COR-L47 (cell line): ENCODE data around the gene ATL3.
A peak's percentile ranks its signal among the peaks of the same experiment; 100 is the strongest.
"Not testable (repeated sequence)": the region's sequence is repeated elsewhere in the genome, so short reads cannot be mapped to it uniquely, and the experiment has no call there.

Experiments
- DNase-seq: peaks from one replicate; lab custom pipeline; 2025; lab: John Stamatoyannopoulos, UW

ATL3 gene

DNA sequence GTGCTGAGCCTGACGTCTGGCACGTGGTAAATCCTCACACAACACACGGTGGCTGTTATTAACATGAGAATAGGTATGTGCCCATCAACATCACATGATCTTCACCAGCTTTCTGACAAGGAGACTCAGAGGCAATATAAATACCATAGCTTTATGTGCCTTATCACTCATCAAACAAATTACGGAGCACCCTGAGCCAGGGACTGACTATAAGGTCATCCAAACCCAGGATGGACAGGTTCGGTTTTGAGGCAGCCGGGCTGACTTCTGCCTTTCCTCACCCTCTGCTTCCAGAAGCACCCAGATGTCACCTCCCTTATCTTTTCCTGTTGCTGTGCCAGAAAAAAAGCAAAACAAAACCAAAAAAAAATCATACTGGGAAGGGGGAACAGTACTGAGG is 51.2 kb downstream of the ATL3 start:
- DNase-seq, result no peak

DNA sequence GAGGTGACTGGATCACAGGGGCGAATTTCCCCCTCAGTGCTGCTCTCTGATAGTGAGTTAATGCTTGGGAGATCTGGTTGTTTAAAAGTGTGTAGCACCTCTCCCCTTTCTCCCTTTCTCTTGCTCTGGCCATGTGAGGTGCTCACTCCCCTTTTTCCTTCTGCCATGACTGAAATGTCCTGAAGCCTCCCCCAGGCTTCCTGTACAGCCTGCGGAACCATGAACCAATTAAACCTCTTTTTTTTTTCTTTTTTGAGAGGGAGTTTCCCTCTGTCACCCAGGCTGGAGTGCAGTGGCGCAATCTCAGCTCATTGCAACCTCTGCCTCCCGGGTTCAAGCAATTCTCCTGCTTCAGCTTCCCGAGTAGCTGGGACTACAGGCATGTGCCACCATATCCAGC is 53.5 kb downstream of the ATL3 start:
- not testable (repeated sequence) for DNase-seq

- DNase-seq, result no peak
Measured at GRCh38 chr11:63616953-63617352, 54.2 kb downstream of the ATL3 start.

GRCh38 chr11:63614136-63614671 is 57.0 kb downstream of the ATL3 start, which contains the start of gene PLAAT3:
PLAAT3 (minus strand) TSS chr11:63614433; CDS start chr11:63614014, 419 bp downstream.
- DNase-seq, result peak; percentile 32

DNA sequence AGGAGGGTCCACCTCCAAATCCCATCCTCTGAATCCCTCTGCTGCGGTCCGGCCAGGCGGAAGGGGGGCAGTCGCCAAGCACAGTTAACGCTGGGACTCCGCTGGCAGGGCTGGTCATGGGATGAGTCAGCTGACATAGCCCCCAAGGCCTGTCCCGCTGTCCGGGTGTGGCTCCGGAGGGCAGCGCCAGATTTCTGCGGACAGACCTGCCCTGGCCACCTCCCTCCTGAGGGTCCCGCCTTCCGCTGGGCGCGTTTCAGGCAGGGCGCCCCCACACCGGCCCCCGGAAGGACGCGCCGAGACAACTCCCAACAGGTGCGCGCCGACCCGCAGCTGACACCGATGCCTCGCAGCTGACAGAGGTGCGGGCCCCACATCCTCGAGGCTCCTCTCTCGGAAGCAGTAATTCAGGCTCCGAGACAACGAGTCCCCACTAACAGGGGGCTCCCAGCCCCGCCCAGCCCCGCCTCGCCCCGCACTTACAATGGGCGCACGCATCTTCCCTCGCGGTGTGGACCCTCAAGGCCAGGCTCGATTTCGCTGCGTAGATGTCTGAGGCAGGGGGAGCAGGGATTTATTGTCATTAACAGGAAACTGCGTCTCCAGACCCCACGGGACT is 57.5 kb downstream of the ATL3 start:
- DNase-seq, result no peak

- DNase-seq, result no peak
Measured at GRCh38 chr11:63612181-63612580, 59.0 kb downstream of the ATL3 start.

DNA sequence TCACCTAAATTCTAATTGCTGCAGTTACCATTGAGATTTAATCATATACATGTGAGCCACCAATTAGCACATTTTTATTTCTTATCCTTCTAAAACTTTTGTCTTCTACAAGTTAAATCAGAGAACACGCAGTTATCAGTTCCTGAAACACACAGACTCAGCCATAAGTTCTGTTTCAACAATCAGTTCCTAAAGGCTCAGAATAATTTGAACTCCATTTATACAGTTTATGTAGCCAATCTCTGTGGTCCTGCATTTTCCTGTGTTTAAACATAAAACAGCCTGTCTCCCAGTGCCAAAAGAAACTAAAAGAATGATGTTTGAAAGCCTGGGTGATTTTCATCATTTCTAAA is 59.8 kb downstream of the ATL3 start:
- DNase-seq, result no peak

DNA sequence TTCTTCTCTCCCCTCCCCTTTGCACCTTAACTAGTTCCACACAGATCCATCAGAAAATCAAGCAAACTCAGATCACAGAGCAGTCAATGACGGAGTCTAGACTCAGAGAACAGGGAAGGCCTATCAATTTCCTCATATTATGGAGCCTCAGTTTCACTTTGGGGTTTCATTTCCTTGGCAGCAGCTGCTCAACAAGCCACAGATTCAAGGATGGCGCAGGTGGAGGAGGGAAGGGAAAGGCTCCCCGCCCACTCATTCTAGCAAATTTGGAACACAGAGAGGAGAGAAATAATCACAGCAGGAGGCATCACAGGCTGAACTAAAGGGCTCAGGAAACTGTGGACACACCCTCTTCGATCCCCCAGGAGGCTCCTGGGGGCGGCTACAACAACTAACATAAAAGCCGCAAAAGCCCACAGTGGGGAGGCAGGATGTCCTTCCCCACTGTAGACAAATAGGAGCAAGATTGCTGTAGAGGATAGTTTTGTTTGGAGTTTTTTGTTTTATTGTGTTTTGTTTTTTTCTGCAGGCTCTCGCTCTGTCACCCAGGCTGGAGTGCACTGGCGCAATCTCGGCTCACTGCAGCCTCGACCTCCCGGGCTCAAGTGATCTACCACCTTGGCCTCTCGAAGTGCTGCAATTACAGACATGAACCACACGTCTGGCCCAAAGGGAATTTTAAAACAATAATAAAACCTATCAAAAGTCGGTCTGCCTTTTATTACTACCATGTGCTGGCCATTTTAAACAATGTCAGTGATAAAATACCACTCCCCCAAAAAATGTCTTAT is 60.4 kb downstream of the ATL3 start:
- peak; percentile 84 for DNase-seq

DNA sequence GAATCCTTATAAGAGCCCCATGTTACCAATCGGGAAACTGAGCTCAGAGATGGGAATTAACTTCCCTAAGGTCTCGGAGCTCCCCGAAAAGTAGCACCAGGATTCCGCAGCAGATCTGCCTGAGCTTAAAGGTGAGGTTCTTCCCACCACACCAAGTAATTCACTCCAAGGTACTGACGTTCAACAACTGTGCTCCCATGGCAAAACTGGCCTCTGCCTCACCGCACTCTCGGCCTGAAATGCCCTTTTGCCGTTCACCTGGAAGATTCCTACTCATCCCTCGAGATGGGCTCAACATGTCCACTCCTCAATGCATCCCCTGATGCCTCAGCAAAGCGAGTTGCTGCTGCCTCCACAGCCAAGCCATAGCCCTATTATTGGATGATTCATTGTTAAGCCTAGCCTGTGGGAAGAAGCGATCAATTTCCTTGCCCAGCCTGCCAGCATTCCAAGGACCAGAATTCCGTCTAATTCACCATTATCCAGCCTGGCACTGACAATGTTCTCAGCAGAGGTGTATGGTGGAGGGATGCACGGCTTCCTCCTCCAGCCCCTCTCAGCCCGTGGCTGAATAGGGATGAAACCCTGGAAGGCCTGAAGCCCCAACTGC is 61.1 kb downstream of the ATL3 start:
- DNase-seq, result no peak

GRCh38 chr11:63609536-63609935 is 61.6 kb downstream of the ATL3 start:
- no peak for DNase-seq

- DNase-seq, result no peak
Measured at GRCh38 chr11:63608353-63609345, 62.5 kb downstream of the ATL3 start.

- DNase-seq, result no peak
Measured at GRCh38 chr11:63603180-63603518, 68.0 kb downstream of the ATL3 start.

DNA sequence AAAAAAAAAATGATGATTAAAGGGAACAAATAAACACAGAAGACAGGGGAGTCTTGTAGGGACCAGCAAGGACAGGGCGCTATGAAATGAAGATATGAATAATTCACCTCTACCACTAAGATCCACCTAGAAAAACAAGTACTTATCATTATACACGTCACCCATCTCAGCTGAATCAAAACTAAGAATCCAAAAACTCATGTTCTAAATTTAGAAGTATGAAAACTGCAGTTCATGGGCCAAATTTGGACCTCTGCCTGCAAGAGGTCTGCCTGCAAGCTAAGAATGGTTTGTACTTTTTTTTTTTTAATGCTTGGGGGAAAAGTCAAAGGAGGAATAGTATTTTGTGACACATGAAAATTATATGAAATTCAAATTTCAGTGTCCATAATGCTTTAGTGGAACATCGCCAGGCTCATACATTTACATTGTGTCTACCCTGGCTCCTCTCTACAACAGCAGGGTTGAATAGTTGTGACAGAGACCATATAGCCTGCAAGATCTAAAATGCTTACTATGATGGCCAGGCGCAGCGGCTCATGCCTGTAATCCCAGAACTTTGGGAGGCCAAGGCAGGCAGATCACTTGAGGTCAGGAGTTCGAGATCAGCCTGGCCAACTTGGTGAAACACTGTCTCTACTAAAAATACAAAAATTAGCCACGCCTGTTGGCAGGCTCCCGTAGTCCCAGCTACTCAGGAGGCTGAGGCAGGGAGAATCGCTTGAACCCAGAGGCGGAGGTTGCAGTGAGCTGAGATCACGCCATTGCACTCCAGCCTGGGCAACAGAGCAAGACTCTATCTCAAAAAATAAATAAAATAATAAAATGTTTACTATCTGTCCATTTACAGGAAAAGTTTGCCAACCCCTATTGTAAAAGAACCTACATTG is 68.6 kb downstream of the ATL3 start:
- not testable (repeated sequence) for DNase-seq

- DNase-seq, result no peak
Measured at GRCh38 chr11:63599211-63600122, 71.7 kb downstream of the ATL3 start.

- no peak for DNase-seq
Measured at GRCh38 chr11:63598556-63598955, 72.6 kb downstream of the ATL3 start.

- DNase-seq, result no peak
Measured at GRCh38 chr11:63595296-63595695, 75.9 kb downstream of the ATL3 start.

DNA sequence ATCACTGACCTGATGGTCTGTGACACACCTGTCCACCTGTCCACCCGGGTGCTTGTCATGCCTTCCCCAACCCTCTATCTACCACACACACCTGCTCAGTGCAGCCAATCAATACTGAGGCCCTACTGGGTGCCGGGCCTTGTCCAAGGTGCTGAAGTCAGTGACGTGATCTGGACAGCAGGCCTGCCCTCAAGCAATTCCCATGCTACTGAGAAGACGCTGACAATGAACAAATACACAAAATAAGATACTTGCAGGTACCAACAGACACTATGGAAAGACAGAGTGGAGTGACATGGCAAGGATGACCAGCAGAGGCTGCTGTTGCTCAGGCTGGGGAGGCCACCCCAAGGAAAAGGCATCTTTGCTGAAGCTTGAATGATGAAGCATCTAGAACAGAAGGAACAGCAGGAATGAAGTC is 78.2 kb downstream of the ATL3 start:
- peak; percentile 36 for DNase-seq

GRCh38 chr11:63590024-63590788 is 81.0 kb downstream of the ATL3 start:
- DNase-seq, result no peak

- DNase-seq, result no peak
Measured at GRCh38 chr11:63589000-63589399, 82.2 kb downstream of the ATL3 start.
